GM12874 (cell line): ENCODE data around the gene PCDHA9.
"Not testable (repeated sequence)": the region's sequence is repeated elsewhere in the genome, so short reads cannot be mapped to it uniquely, and the experiment has no call there.

Experiments
- TF ChIP-seq, protein P1 (sequence below): IDR thresholded peaks from 2 replicates; pipeline ENCODE4 v1.5.1; 2011; ENCODE audit warnings: low read depth, mild to moderate bottlenecking, control low read depth, low read length, moderate library complexity; ENCODE audit not compliant: insufficient read depth

Gene PCDHA9, protein sequence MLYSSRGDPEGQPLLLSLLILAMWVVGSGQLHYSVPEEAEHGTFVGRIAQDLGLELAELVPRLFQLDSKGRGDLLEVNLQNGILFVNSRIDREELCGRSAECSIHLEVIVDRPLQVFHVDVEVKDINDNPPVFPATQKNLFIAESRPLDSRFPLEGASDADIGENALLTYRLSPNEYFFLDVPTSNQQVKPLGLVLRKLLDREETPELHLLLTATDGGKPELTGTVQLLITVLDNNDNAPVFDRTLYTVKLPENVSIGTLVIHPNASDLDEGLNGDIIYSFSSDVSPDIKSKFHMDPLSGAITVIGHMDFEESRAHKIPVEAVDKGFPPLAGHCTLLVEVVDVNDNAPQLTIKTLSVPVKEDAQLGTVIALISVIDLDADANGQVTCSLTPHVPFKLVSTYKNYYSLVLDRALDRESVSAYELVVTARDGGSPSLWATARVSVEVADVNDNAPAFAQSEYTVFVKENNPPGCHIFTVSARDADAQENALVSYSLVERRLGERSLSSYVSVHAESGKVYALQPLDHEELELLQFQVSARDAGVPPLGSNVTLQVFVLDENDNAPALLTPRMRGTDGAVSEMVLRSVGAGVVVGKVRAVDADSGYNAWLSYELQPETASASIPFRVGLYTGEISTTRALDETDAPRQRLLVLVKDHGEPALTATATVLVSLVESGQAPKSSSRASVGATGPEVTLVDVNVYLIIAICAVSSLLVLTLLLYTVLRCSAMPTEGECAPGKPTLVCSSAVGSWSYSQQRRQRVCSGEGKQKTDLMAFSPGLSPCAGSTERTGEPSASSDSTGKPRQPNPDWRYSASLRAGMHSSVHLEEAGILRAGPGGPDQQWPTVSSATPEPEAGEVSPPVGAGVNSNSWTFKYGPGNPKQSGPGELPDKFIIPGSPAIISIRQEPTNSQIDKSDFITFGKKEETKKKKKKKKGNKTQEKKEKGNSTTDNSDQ

DNA sequence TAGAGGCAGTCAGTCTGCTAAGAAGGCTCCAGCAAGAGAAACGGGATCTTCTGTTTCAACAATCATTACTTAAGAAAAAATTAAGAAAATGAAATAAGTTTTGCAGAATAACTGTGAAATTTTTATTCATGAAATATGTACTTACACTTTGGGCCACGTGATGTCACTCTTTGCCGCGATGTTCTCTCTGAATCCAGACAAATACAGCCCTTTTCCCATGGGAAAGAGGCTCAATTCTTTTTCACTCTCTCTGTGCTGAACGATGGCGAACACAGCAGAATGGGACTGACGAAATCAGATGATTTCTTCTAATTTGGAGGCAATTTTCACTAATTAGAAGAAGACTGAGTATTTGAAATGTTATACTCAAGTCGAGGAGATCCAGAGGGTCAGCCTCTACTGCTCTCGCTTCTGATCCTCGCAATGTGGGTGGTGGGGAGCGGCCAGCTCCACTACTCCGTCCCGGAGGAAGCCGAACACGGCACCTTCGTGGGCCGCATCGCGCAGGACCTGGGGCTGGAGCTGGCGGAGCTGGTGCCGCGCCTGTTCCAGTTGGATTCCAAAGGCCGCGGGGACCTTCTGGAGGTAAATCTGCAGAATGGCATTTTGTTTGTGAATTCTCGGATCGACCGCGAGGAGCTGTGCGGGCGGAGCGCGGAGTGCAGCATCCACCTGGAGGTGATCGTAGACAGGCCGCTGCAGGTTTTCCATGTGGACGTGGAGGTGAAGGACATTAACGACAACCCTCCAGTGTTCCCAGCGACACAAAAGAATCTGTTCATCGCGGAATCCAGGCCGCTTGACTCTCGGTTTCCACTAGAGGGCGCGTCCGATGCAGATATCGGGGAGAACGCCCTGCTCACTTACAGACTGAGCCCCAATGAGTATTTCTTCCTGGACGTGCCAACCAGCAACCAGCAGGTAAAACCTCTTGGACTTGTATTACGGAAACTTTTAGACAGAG lies at the start of gene PCDHA9:
Gene PCDHA9, plus strand, starts transcription at position 244 of the 964 bp plus-strand sequence. Its CDS starts 114 bp downstream, at position 358.
- TF ChIP-seq, protein P1, sequence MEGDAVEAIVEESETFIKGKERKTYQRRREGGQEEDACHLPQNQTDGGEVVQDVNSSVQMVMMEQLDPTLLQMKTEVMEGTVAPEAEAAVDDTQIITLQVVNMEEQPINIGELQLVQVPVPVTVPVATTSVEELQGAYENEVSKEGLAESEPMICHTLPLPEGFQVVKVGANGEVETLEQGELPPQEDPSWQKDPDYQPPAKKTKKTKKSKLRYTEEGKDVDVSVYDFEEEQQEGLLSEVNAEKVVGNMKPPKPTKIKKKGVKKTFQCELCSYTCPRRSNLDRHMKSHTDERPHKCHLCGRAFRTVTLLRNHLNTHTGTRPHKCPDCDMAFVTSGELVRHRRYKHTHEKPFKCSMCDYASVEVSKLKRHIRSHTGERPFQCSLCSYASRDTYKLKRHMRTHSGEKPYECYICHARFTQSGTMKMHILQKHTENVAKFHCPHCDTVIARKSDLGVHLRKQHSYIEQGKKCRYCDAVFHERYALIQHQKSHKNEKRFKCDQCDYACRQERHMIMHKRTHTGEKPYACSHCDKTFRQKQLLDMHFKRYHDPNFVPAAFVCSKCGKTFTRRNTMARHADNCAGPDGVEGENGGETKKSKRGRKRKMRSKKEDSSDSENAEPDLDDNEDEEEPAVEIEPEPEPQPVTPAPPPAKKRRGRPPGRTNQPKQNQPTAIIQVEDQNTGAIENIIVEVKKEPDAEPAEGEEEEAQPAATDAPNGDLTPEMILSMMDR = not testable (repeated sequence)

DNA sequence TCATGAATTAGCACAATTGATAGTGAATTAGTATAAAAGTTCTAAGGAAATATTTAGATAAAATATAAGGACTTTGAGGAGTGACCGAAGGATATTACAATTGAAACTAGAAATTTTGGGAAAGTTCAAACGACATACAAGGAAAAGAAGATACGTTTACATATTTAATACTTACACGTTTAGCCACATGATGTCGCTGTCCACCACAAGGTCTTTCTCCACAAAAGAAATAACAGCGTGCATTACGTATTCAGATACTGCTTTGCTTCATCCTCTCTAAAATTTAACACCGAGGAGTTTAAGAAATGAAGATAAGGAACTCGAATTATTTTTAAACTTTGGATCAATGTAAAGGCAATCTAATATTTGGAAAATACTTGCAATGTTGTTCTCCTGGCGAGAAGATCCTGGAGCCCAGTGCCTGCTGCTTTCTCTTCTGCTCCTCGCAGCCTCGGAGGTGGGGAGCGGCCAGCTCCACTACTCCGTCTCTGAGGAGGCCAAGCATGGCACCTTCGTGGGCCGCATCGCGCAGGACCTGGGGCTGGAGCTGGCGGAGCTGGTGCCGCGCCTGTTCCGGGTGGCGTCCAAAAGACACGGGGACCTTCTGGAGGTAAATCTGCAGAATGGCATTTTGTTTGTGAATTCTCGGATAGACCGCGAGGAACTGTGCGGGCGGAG lies 47.2 kb upstream of the PCDHA9 start, which contains the start of gene PCDHA3:
Gene PCDHA3, plus strand, starts transcription at position 242 of the 678 bp plus-strand sequence.
- TF ChIP-seq, protein P1 = no peak

DNA sequence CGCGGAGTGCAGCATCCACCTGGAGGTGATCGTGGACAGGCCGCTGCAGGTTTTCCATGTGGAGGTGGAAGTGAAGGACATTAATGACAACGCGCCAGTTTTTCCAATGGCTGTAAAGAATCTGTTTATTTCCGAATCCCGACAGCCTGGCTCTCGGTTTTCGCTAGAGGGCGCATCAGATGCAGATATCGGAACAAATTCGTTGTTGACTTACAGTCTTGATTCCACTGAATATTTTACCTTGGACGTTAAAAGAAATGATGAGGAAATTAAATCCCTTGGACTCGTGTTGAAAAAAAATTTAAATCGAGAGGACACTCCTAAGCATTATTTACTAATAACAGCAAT lies 46.7 kb upstream of the PCDHA9 start:
- TF ChIP-seq, protein P1 = no peak

DNA sequence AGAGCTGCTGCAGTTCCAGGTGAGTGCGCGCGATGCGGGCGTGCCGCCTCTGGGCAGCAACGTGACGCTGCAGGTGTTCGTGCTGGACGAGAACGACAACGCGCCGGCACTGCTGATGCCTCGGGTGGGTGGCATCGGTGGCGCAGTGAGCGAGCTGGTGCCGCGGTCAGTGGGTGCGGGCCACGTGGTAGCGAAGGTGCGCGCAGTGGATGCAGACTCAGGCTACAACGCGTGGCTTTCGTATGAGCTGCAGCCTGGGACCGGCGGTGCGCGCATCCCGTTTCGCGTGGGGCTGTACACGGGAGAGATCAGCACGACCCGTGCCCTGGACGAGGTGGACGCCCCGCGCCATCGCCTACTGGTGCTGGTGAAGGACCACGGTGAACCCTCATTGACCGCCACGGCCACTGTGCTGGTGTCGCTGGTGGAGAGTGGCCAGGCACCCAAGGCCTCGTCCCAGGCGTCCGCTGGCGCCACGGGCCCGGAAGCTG lies 45.4 kb upstream of the PCDHA9 start:
- TF ChIP-seq, protein P1 = no peak

DNA sequence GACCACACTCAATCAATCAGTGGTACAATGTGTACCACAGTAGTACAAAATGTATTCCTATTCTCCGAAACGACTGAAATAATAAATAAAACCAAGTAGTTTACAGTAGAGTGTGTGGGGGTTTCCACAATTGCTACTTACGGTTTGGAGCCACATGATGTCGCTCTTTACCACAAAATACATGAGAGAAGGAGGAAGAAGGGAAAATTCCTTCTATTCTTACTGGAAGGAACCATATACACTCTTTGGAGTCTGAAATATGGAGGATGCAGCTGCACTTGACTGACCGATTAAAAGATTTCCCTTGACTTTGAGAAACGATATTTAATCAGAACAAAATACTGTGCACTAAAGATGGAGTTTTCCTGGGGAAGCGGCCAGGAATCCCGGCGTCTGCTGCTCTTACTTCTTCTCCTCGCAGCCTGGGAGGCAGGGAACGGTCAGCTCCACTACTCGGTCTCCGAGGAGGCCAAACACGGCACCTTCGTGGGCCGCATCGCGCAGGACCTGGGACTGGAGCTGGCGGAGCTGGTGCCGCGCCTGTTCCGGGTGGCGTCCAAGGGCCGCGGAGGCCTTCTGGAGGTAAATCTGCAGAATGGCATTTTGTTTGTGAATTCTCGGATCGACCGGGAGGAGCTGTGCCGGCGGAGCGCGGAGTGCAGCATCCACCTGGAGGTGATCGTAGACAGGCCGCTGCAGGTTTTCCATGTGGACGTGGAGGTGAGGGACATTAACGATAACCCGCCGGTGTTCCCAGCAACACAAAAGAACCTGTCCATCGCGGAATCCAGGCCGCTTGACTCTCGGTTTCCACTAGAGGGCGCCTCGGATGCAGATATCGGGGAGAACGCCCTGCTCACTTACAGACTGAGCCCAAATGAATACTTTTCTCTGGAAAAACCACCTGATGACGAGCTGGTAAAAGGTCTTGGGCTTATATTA lies 41.1 kb upstream of the PCDHA9 start, which contains the start of gene PCDHA4:
Gene PCDHA4, plus strand, starts transcription at position 235 of the 942 bp plus-strand sequence.
- TF ChIP-seq, protein P1 = peak; percentile 41; the same call in 1 of the 2 replicates

DNA sequence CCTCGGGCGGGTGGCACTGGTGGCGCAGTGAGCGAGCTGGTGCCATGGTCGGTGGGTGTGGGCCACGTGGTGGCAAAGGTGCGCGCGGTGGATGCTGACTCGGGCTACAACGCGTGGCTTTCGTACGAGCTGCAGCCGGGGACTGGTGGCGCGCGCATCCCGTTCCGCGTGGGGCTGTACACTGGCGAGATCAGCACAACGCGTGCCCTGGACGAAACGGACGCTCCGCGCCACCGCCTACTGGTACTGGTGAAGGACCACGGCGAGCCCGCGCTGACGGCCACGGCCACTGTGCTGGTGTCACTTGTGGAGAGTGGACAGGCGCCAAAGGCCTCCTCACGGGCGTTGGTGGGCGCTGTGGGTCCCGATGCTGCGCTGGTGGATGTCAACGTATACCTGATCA lies 39.3 kb upstream of the PCDHA9 start:
- TF ChIP-seq, protein P1 = no peak
